Skin of body (tissue), 2 donors: ENCODE measurements around the gene SSR1. TPM values are rescaled to one million over a fixed set of nuclear protein-coding genes. Genes with fewer than 3 reads are reported as not detected.

Experiments used
- DNase-seq: peaks from one replicate; lab custom pipeline; 2025; lab: John Stamatoyannopoulos, UW
- total RNA-seq: library from RNA; depleted of rRNA; stranded (reverse); fragments of >200 nt; gene quantifications from one replicate; pipeline ENCODE4 v1.2.3, GENCODE V29; 2014

SSR1 gene
- total RNA-seq, 1 donor from 2014 or later: 43.0 TPM

- no peak for DNase-seq
Observed at GRCh38 chr6:7239590-7239948, 73.4 kb downstream of the SSR1 start.

DNA sequence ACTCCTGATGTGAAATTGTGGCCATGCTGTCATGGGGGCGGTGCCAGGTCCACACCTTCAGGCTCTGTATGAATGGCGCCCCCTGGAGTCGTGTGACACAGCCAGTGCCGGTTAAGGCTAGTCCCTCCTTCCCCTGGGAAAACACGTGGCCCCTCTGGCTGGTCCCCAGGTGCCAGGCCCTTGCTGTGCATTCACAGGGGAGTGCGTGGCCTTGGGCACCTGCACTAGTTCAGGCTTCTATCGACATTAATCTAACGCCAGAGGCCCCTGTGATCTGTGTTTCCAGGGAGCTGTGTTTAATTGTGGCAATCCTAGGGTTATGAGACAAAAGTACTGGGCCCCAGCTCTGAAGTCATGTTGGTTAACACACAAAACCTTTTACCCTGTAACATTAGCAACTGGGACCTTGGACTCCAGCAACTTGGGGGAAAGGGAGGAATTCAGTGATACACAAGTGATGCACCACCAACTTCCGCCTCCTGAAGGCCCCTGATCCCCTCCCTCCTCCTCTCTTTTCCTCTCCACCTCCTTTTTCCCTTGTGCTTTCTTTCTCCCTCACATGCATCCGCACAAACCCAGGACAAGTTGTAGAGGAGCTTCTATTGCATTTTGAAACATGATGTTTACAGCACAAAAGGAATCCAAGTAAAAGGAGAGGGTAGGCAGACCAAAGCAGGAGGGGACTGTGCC is 74.0 kb downstream of the SSR1 start:
- DNase-seq: no peak

GRCh38 chr6:7238526-7238899 is 74.5 kb downstream of the SSR1 start:
- no peak for DNase-seq

DNA sequence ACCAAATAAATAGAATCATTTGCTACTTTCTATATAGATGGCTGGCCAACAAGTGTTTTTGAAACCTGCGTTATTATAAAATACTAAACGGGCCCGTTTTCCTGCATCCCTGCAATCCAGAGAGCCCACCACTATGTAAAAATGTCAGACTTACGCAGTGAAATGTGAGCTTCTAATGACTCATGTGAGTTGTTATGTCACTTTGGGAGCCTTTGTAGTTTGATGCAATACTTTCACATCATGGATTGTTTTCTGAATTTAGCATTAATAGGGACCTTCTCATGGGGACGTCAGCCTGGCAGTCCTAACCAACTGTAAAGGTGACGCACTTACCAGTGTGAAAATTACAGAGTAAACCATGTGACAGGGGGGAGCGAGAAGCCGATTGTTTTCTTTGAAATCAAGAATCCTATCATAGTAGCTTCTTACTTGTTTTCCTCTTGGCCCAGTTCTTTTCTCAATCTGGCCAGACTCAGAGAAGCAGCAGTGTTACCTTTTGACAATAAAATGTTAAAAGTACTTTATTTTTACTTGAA is 75.3 kb downstream of the SSR1 start:
- no peak for DNase-seq

- DNase-seq: no peak
Observed at GRCh38 chr6:7236306-7237209, 76.4 kb downstream of the SSR1 start.

GRCh38 chr6:7235712-7236305 is 77.2 kb downstream of the SSR1 start:
- DNase-seq: no peak

- DNase-seq: no peak
Observed at GRCh38 chr6:7234547-7234946, 78.5 kb downstream of the SSR1 start.

DNA sequence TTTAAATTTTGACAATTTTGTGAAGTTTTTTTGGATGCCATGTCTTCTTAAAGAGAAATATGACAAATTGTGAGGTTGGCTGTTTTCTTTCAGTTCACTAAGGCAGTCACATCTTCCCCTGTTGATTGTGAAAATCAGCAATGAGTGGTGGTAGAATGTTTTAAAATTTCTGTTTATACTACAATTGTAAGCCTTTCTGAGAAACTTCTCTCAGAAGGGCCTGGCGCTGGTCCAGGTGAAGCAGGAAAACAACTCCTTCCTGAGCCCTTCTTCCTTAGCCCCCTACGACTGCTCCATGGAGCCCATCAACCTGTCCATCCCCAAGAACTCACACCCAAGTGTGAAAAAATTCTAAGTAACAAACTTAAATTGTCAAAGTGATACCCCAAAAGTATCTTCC is 80.6 kb downstream of the SSR1 start:
- DNase-seq: no peak

DNA sequence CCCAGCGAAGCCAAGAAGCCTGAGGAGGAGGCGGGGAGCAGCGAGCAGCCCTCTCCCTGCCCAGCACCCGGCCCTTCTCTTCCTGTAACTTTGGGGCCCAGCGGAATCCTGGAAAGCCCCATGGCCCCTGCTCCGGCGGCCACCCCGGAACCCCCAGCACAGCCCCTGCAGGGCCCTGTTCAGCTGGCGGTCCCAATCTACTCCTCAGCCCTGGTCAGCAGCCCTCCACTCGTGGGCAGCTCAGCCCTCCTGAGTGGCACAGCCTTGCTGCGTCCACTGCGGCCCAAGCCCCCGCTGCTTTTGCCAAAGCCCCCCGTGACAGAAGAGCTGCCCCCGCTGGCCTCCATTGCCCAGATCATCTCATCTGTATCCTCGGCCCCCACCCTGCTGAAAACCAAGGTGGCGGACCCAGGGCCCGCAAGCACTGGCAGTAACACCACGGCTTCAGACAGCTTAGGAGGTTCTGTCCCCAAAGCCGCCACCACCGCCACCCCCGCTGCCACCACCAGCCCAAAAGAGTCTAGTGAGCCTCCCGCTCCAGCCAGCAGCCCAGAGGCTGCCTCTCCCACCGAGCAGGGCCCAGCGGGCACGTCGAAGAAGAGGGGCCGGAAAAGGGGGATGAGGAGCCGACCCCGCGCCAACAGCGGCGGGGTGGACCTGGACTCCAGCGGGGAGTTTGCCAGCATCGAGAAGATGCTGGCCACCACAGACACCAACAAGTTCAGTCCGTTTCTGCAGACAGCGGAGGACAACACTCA is 81.9 kb downstream of the SSR1 start:
- no peak for DNase-seq

DNA sequence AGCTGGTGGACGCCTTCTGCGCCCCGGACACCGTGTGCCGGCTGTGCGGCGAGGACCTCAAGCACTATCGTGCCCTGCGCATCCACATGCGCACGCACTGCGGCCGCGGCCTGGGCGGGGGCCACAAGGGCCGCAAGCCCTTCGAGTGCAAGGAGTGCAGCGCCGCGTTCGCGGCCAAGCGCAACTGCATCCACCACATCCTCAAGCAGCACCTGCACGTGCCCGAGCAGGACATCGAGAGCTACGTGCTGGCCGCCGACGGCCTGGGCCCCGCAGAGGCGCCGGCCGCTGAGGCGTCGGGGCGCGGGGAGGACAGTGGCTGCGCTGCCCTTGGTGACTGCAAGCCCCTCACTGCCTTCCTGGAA is 82.7 kb downstream of the SSR1 start:
- DNase-seq: no peak

- DNase-seq: no peak
Observed at GRCh38 chr6:7229376-7230326, 83.3 kb downstream of the SSR1 start.

- DNase-seq: no peak
Observed at GRCh38 chr6:7228662-7229375, 84.2 kb downstream of the SSR1 start.

- DNase-seq: no peak
Observed at GRCh38 chr6:7224731-7225130, 88.3 kb downstream of the SSR1 start.

DNA sequence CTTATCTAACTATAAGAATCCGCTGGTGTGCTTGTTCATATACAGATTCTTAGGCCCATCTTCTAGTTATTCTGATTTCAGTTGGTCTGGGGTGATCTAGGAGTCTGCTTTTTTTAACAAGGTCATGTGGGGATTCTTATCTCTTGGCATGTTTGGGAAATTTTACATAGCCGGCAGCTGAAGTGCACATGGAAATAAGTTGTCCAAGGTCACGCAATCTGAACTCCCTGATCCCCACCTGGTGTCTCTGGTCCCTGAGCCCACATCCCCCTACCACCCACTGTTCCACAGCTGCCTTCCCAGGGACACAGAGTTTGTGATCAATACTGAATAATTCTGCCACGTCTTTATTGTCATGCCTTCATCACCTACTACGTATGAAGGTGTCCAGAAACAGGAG is 90.8 kb downstream of the SSR1 start:
- DNase-seq: no peak

GRCh38 chr6:7219310-7219709 is 93.7 kb downstream of the SSR1 start:
- DNase-seq: no peak

DNA sequence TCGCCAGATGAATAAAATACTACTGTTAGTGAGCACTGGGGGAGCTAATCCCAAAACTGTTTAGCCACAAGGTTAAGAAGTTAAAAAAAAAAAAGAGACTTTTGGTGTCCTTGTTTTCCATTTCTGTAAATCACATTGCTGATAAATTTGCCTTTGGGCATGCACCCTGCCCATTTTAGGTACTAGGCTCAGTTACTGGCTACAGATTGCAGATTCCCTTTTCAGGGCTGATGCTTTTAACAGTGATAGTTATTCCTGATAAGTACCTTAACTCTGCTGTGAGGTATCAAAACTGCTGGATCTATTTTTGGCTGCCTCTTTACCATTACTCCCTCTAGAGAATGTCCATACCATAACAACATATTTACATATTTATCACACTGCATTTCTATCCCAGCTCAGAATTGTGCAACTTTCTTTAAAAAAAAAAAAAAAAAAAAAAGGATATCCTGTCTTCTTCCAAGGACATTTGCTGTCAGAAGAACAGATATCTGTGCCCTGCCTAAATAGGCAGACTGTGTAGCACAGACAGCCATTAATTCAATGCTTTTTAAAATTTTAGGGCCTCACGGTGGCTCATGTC is 94.5 kb downstream of the SSR1 start:
- DNase-seq: no peak
